Activated CD4-positive, alpha-beta memory T cell treated with anti-CD3 and anti-CD28 coated beads, Interleukin-2, amount 10 ng/mL, durations not matched to agents 7 days and 5 days (primary cell): Measurements from ENCODE around the gene PKD2L2. TPM values are rescaled to one million over a fixed set of nuclear protein-coding genes. Genes with fewer than 3 reads are reported as not detected.

Source experiments
- CTCF ChIA-PET: fragments of 350-600 bp; sonication (Branson Sonifier 250); formaldehyde crosslinking; loops from one replicate; lab custom pipeline; 2021; ENCODE audit warnings: antibody characterized with exemption, inconsistent platforms; lab: Charles Lee
- POLR2A ChIA-PET: fragments of 350-600 bp; sonication (Branson Sonifier 250); formaldehyde crosslinking; loops from one replicate; lab custom pipeline; 2021; ENCODE audit warnings: antibody characterized with exemption; lab: Charles Lee
- DNase-seq: peaks from one replicate; pipeline ENCODE4 v3.0.0-alpha.2; 2020
- H3K27ac Mint-ChIP-seq: one replicate; pipeline ENCODE4 v1.8.0; 2021; ENCODE audit warnings: mild to moderate bottlenecking, mixed read lengths
- H3K27me3 Mint-ChIP-seq: one replicate; pipeline ENCODE4 v1.8.0; 2021; ENCODE audit warnings: mixed read lengths
- H3K36me3 Mint-ChIP-seq: one replicate; pipeline ENCODE4 v1.8.0; 2021; ENCODE audit warnings: low read depth, mixed read lengths
- H3K4me1 Mint-ChIP-seq: one replicate; pipeline ENCODE4 v1.8.0; 2021; ENCODE audit warnings: mixed read lengths
- H3K4me3 Mint-ChIP-seq: one replicate; pipeline ENCODE4 v1.8.0; 2021; ENCODE audit warnings: mild to moderate bottlenecking, mixed read lengths
- H3K9me3 Mint-ChIP-seq: one replicate; pipeline ENCODE4 v1.8.0; 2021; ENCODE audit warnings: mixed read lengths
- total RNA-seq, 2 experiments: library from RNA; stranded (reverse); gene quantifications; one replicate each; pipeline ENCODE4 v1.2.3, GENCODE V29; 2021

PKD2L2 gene
- total RNA-seq, 2 experiments from 2014 or later, result 0.30 TPM; not detected in 1

DNA sequence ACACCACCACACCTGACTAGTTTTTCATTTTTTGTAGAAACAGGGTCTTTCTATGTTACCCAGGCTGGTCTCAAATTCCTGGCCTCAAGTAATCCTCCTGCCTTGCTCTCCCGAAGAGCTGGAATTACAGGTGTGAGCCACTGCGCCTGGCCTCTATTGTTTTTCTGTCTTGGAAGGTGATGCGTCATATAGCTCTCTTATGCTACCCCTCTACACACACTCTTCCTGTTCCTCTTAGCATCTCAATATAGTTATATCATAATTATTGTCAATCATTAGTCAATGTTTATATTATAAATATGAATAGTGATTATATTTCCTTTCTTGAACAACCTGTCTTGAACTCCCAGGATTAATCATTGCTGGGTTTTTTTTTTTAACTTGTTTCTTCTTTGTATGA lies 7.3 kb downstream of the PKD2L2 start:
- POLR2A ChIA-PET, result no interaction called here
- CTCF ChIA-PET, result interaction anchor here (0.6 kb wide), 1 partner anchor 118 kb away, joined by 3 read pairs; no protein-coding TSS in a partner anchor
- no peaks in the 10 kb centered on the region for H3K9me3 Mint-ChIP-seq
- no peak overlapping the region for H3K4me3 Mint-ChIP-seq
- no peak for DNase-seq
- H3K27ac Mint-ChIP-seq, result no peak overlapping the region
- H3K27me3 Mint-ChIP-seq, result peaks cover 3% of the 10 kb centered on the region
- peaks cover 2% of the 10 kb centered on the region for H3K4me1 Mint-ChIP-seq
- no peaks in the 10 kb centered on the region for H3K36me3 Mint-ChIP-seq

DNA sequence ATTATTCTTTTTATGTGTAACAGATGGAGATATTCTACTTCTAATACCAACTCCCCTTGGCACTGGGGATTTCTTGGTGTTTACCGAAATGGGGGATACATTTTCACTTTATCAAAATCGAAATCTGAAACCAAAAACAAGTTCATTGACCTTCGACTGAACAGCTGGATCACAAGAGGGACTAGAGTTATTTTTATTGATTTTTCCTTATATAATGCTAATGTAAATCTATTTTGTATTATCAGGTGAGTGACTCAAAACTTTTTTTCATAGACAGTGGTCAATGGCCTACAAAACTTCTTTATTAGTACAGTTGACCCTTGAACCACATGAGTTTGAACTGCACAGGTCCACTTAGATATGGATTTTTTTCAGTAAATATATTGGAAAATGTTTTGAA lies 10.2 kb downstream of the PKD2L2 start:
- Mint-ChIP-seq H3K36me3 (no peaks in the 10 kb centered on the region), H3K27me3 (peaks cover 3% of the 10 kb centered on the region), H3K27ac (no peak overlapping the region), H3K9me3 (no peaks in the 10 kb centered on the region), H3K4me3 (no peak overlapping the region), H3K4me1 (peaks cover 2% of the 10 kb centered on the region)
- CTCF ChIA-PET, result no interaction called here
- no peak for DNase-seq
- POLR2A ChIA-PET, result no interaction called here

DNA sequence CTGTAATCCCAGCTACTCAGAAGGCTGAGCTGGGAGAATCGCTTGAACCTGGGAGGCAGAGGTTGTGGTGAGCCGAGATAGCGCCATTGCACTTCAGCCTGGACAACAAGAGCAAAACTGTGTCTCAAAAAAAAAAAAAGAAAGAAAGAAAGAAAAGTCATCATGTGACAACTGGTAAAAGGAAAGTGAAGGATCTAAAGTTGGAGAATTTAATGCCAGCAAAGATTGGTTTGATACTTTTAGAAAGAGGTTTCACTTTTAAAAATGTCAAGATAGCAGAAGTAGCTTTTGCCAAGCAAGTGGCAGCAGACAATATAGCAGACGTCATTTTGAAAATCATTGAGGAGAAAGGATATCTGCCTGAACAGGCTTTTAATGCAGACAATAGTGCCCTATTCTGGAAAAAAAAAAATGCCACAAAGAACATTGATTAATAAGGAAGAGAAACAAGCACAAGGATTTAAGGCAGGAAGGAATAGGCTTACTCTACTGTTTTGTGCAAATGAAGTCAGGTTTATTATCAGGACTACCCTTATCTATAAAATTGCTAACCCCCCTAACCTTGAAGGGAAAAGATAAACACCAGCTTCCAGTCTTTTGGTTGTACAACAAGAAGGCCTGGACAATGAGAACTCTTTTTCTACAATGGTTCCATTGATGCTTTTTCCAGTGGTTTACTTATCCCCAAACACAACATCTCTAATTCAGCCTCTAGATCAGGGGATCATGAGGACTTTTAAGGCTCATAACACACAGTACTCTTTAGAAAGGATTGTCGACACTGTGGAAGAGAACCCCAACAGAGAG lies 12.0 kb downstream of the PKD2L2 start:
- H3K27ac Mint-ChIP-seq, result no peak overlapping the region
- peaks cover 2% of the 10 kb centered on the region for H3K4me1 Mint-ChIP-seq
- ChIA-PET POLR2A (no interaction called here), CTCF (interaction anchor here (2.5 kb wide), 1 partner anchor 12 kb away, joined by 8 read pairs; the partner anchor contains the start of gene PKD2L2)
- no peaks in the 10 kb centered on the region for H3K9me3 Mint-ChIP-seq
- peaks cover 3% of the 10 kb centered on the region for H3K27me3 Mint-ChIP-seq
- no peak for DNase-seq
- no peak overlapping the region for H3K4me3 Mint-ChIP-seq
- H3K36me3 Mint-ChIP-seq, result no peaks in the 10 kb centered on the region

DNA sequence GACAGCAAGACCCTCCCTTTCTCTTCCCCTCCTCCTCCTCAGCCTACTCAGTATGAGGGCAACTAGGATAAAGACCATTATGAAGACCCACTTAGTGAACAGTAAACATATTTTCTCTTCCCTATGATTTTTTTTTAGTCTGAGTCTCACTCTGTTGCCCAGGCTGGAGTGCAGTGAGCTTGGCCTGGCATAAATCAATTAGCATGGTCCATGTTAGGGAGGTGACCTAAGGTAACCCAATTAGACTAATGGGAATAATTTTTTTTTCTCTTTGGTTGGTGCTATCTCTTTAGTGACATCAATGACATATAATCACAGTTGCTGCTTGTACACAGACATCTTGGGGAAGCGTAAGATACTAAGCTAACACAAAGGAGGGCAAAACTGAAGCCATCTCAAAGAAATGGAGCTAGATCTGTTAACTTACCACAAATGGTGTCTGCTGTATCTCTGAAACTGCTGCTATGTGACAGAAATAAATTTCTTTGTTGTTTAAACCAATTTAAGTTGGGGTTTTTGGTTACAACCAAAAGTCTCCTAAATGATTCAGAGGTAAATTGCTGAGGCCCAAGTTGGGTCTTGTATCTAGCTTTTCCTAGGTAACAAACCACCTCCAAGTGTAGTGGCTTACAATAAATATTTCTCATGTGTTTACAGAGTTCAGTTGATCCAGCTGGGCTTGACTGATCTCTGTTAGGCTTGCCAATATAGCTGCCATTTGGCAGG lies 13.3 kb downstream of the PKD2L2 start:
- POLR2A ChIA-PET, result no interaction called here
- H3K4me3 Mint-ChIP-seq, result no peak overlapping the region
- CTCF ChIA-PET, result interaction anchor here (1.5 to 2.5 kb wide), 2 partner anchors 13 kb away, joined by 7 to 8 read pairs; partner anchors contain the start of gene PKD2L2
- DNase-seq, result no peak
- H3K36me3 Mint-ChIP-seq, result no peaks in the 10 kb centered on the region
- peaks cover 2% of the 10 kb centered on the region for H3K4me1 Mint-ChIP-seq
- H3K9me3 Mint-ChIP-seq, result no peaks in the 10 kb centered on the region
- peaks cover 3% of the 10 kb centered on the region for H3K27me3 Mint-ChIP-seq
- no peak overlapping the region for H3K27ac Mint-ChIP-seq

DNA sequence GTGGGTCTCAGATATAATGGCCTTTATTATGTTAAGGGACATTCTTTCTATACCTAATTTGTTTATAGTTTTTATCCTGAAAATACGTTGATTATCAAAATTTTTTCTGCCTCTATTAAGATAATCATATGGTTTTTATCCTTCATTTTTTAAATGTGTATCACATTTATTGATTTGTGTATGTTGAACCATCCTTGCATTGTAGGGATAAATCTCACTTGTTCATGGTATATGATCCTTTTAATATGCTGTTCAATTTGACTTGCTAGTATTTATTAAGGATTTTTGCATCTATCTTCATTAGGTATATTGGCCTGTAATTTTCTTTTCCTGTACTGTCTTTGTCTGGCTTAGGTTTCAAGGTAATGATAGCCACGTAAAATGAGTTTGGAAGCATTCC lies 25.5 kb downstream of the PKD2L2 start:
- peaks cover 4% of the 10 kb centered on the region for H3K36me3 Mint-ChIP-seq
- CTCF ChIA-PET, result no interaction called here

DNA sequence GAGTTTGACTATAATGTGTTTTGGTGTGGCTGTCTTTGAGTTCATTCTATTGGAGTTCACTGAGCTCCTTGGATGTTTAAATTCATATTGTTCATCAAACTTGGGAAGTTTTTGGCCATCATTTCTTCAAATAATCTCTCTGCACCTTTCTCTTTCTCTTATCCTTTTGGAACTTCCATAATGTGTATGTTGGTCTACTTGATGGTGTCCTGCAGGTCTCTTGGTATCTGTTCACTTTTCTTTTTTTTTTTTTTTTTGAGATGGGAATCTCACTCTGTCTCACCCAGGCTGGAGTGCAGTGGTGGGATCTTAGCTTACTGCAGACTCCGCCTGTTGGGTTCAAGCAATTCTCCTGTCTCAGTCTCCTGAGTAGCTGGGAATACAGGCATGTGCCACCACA lies 27.7 kb downstream of the PKD2L2 start:
- Mint-ChIP-seq H3K4me1 (no peaks in the 10 kb centered on the region), H3K4me3 (no peak overlapping the region), H3K27me3 (peaks cover 5% of the 10 kb centered on the region), H3K36me3 (peaks cover 4% of the 10 kb centered on the region), H3K27ac (no peak overlapping the region), H3K9me3 (peaks cover 14% of the 10 kb centered on the region)
- ChIA-PET POLR2A (no interaction called here), CTCF (no interaction called here)
- no peak for DNase-seq

More for the DNA sequence above, 25.5 kb downstream of the PKD2L2 start:
- Mint-ChIP-seq H3K4me1 (no peaks in the 10 kb centered on the region), H3K9me3 (peaks cover 14% of the 10 kb centered on the region), H3K4me3 (no peak overlapping the region), H3K27ac (no peak overlapping the region), H3K27me3 (peaks cover 11% of the 10 kb centered on the region)
- DNase-seq, result no peak
- POLR2A ChIA-PET, result no interaction called here

DNA sequence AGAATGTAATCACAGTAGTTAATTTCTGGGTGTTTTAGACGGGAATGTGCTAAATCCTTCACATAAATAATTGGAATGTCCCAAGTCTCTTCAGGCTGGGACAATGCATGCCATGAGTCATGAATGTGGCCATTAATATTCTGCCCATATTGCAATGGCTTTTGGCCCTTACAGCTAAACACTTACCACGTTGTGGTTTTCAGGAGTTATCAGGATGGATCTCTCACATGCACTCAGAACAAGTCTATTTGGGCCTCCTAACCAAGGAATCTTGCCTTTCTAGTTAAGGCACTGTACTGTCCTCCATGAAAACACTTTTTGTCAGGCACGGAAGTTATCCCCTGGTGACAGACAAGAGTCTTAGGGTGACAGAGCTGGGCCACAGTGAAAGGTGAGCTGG lies 32.7 kb downstream of the PKD2L2 start:
- no peak overlapping the region for H3K4me3 Mint-ChIP-seq
- DNase-seq, result no peak
- peaks cover 8% of the 10 kb centered on the region for H3K36me3 Mint-ChIP-seq
- no peak overlapping the region for H3K27ac Mint-ChIP-seq
- CTCF ChIA-PET, result no interaction called here
- H3K27me3 Mint-ChIP-seq, result peaks cover under 1% of the 10 kb centered on the region
- H3K9me3 Mint-ChIP-seq, result peaks cover 3% of the 10 kb centered on the region
- no peaks in the 10 kb centered on the region for H3K4me1 Mint-ChIP-seq
- POLR2A ChIA-PET, result interaction anchor here (0.8 kb wide), 1 partner anchor 14 kb away, joined by 3 read pairs; no protein-coding TSS in a partner anchor

DNA sequence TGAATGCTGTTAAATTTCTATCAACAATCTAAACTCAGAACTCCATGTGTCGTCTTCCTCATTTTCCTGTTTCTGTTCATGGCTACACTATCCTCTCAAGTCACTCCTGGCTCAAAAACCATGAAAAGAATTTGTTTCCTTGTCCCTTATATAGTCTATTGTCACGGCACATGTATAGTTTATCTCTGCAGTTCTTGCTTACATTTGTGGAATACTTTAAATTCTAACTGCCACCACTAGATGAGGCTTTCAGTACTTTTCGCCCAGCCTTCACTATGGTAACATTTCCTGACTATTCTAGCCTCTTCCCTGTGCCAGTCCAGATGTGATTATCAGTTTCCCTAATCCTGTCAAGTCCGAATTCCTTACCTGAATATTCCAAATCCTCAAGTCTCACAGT lies 34.6 kb downstream of the PKD2L2 start:
- Mint-ChIP-seq H3K4me3 (no peak overlapping the region), H3K27ac (no peak overlapping the region), H3K9me3 (no peaks in the 10 kb centered on the region), H3K4me1 (no peaks in the 10 kb centered on the region), H3K27me3 (no peaks in the 10 kb centered on the region), H3K36me3 (peaks cover 3% of the 10 kb centered on the region)
- DNase-seq, result no peak
- CTCF ChIA-PET, result interaction anchor here (1.2 kb wide), 1 partner anchor 77 kb away, joined by 3 read pairs; no protein-coding TSS in a partner anchor
- POLR2A ChIA-PET, result no interaction called here

DNA sequence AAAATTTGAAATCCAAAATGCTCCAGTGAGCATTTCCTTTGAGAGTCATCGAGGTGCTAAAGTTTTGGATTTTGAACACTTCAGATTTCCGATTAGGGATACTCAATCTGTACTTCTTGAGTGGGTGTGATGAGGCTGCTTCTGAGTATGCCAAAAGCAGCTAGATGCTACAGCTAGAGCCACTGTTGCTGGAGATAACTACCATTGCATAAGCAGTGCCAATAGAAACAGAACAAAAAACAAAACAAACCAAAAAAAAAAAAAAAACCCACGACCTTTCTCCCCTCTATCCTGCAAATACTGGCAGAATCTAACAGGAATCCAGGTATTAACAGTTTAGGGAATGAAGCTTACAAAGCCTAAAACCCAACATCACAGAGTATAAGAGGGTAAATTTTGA lies 43.5 kb downstream of the PKD2L2 start:
- no peak for DNase-seq
- Mint-ChIP-seq H3K36me3 (peaks cover 11% of the 10 kb centered on the region), H3K27me3 (no peaks in the 10 kb centered on the region)

DNA sequence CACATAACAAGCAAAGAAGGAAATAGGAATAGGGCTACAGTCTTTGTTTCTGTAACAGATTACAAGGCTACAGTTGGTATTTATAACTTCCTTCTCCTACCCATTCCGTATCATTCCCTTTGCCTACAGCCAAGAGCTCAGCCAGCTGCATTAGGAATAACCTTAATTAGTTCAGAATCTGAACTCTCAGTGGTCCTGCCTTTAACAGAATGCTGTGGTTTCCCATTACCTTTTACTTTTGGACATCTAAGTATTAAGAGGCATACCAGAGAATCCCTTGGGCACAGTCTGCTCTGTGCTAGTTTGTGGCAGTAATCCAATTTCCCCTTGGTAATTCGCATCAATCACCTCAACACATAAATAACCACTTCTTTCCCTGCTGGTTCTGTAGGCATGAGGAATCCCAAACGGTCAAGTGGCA lies 44.2 kb downstream of the PKD2L2 start:
- Mint-ChIP-seq H3K36me3 (peaks cover 11% of the 10 kb centered on the region), H3K4me1 (peaks cover 1% of the 10 kb centered on the region), H3K4me3 (no peak overlapping the region), H3K9me3 (no peaks in the 10 kb centered on the region), H3K27me3 (no peaks in the 10 kb centered on the region), H3K27ac (no peak overlapping the region)
- ChIA-PET POLR2A (interaction anchor here (1.1 kb wide), 1 partner anchor 44 kb away, joined by 3 read pairs; the partner anchor contains the start of gene PKD2L2), CTCF (no interaction called here)
- no peak for DNase-seq

More for the DNA sequence above, 43.5 kb downstream of the PKD2L2 start:
- Mint-ChIP-seq H3K4me1 (no peaks in the 10 kb centered on the region), H3K27ac (no peak overlapping the region), H3K9me3 (no peaks in the 10 kb centered on the region), H3K4me3 (no peak overlapping the region)
- CTCF ChIA-PET, result no interaction called here
- POLR2A ChIA-PET, result interaction anchor here (1.1 kb wide), 1 partner anchor 43 kb away, joined by 3 read pairs; the partner anchor contains the start of gene PKD2L2

DNA sequence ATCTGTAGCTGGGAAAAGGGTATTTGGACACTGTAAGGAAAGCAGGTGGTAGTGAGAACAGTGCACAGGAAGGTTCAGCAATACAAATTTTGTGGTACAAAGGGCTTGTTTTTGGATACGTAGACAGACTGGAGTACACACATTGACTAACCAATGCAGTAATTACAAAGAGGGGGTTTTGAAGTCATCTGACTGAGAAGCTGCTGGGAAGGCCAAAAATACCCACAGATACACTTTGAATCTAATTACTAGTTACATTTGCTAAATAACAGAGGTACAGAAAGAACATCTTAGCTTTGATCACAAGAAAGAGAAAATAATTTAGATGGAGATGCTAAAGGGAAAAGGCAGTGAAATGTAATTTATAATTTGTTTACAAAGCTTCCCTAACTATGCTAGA lies 45.9 kb downstream of the PKD2L2 start:
- Mint-ChIP-seq H3K36me3 (peaks cover 22% of the 10 kb centered on the region), H3K27ac (no peak overlapping the region), H3K4me1 (peaks cover 13% of the 10 kb centered on the region), H3K9me3 (no peaks in the 10 kb centered on the region), H3K4me3 (no peak overlapping the region), H3K27me3 (no peaks in the 10 kb centered on the region)
- POLR2A ChIA-PET, result interaction anchor here (0.9 kb wide), 1 partner anchor 10 kb away, joined by 3 read pairs; no protein-coding TSS in a partner anchor
- no peak for DNase-seq
- CTCF ChIA-PET, result no interaction called here

DNA sequence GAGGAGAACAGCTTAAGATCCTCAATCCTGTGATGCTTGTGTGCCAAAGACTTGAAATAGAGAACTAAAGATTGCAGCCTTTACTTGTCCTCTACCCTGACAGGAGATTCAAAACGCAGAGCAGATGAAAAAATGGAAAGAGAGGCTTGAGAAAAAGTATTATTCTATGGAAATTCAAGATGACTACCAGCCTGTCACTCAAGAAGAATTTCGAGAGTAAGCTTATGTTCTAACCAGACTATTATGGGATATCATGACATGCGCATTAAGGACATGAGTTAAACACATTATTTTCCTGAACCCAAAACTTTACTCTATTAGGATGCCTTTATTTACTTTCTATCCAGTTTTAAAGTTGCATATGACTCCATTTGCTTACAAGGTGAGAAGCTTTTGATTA lies 46.4 kb downstream of the PKD2L2 start:
- H3K9me3 Mint-ChIP-seq, result no peaks in the 10 kb centered on the region
- no peak for DNase-seq
- no peaks in the 10 kb centered on the region for H3K27me3 Mint-ChIP-seq
- H3K4me1 Mint-ChIP-seq, result peaks cover 13% of the 10 kb centered on the region
- no peak overlapping the region for H3K27ac Mint-ChIP-seq
- H3K4me3 Mint-ChIP-seq, result no peak overlapping the region
- ChIA-PET POLR2A (interaction anchor here (0.6 to 0.9 kb wide), 2 partner anchors 10 to 14 kb away, joined by 3 read pairs; no protein-coding TSS in a partner anchor), CTCF (interaction anchor here (0.8 to 1.2 kb wide), 3 partner anchors 8 to 61 kb away, joined by 3 read pairs; no protein-coding TSS in a partner anchor)
- peaks cover 27% of the 10 kb centered on the region for H3K36me3 Mint-ChIP-seq
